T-helper 9 cell (primary cell): ENCODE data around the gene TANK.

Source experiments
- DNase-seq: peaks from one replicate; pipeline ENCODE4 v3.0.0-alpha.2; 2020

The TANK gene

DNA sequence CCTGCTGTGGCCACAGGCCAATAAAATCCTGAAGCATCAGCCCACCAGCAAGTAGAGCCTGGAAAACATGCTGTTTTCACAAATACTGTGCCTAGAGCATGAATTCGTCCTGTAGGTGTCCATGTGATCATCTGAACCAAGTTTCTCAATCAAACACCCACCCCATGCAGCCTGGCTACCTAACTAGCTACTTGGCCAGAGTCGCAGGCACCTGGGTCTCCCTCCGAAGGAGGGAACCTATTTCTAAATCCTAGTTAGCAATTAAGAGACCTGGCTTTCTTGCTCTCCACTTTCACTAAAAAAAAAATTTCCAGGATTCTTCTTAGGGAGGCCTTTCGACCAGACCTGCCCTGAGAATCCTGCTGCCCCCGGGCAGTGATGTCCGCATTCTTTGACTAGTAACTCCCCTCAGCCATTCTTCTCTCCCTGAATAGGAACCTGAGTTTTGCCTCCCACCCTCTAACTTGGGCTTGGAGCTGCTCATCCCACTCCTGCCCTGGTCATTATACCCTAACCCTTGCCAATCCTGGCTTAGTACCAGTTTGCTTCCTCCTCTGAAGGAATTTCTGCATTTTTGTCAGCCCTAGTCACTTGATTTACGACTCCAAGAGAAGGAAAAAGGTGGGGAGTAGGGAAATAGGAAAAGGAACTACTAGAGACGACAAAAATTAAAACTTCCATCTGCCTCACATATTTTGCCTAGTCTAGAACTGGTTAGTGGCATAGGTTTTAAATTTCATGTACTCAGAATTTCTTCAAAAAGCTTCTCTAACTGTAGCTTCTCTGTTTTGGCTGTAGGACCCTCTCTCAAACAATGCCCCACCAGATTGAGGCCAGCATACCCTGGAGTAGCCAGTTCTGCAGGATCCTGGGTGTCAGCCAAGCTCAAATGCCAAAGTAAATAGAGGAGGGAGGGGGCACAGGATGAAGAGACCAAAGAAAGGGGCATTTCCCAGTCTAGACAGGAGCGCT is 25.4 kb upstream of the TANK start:
- no peak for DNase-seq

DNA sequence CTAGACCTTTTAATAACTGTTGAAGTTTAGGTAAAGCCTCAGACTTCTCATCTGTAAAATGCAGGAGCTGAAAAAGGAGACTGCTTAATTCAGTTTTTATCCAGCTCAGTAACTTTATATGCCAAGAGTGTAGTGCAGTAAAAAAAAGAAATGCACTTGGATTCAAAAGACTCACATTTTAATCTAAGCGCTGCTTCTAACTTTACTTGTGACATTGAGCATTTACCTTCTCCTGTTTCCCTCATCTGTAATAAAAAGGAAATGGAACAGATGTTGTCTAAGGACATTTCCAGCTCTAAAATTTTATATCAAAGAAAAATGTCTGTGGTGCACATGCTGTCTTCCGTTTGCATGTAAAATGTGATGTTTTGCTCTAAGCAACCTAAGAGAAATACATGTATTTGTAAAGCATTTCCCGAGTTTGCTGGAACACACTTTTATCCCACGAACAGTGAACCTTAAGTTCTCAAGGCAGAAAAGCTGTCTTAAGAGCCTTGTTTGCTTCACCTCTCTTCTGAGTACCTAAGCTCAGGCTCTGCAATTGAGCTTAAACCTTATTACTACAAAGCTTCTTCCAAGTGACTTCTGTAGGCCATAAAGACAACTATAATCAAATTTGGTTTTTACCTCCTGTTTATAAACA is 24.2 kb upstream of the TANK start:
- no peak for DNase-seq

DNA sequence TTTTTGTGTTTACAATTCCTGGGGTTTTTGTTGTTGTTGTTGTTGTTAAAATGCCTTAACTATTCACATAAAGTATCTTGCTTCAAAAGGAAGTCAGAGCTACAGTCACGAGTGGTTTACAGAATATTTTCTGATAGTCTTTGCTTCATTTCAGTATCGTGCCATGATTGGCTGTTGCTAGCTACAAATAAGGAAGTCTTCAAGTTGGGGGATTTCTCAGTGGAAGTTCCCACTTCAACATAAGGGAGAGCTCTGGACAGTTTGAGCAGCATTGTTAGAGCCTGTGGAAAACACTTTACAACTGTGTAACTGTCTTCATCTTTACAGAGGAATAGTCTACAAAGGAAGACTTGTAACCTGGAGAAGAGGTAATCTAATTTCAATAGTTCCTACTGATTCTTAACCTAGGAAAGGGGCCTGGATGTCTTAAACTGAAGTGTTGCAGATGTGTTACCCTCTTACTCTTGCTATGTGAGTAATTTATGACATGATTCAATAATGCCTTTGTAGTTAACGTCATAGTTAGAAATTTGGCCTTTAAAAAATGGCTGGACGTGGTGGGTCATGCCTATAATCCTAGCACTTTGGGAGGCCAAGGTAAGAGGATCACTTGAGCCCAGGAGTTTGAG is 23.4 kb upstream of the TANK start:
- DNase-seq = peak; percentile 27

DNA sequence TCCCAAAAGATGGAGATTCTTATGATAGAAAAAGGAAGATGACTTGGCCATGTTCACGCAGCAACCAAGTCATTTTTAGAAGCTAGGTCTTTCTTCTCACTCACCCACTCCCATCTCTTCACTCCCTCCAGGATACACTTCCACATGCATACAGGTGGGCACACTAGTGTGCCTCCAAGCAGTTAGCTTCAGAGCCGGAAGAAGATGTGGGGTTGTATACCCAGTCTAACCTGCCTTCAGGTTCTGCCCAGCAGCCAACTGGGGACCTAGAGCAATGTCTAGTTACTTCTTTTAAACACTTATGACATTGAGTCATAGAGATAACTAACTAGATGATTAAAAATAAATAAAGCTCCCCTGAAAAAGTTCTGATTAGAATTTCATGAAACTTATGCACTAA is 21.8 kb upstream of the TANK start:
- DNase-seq = no peak

DNA sequence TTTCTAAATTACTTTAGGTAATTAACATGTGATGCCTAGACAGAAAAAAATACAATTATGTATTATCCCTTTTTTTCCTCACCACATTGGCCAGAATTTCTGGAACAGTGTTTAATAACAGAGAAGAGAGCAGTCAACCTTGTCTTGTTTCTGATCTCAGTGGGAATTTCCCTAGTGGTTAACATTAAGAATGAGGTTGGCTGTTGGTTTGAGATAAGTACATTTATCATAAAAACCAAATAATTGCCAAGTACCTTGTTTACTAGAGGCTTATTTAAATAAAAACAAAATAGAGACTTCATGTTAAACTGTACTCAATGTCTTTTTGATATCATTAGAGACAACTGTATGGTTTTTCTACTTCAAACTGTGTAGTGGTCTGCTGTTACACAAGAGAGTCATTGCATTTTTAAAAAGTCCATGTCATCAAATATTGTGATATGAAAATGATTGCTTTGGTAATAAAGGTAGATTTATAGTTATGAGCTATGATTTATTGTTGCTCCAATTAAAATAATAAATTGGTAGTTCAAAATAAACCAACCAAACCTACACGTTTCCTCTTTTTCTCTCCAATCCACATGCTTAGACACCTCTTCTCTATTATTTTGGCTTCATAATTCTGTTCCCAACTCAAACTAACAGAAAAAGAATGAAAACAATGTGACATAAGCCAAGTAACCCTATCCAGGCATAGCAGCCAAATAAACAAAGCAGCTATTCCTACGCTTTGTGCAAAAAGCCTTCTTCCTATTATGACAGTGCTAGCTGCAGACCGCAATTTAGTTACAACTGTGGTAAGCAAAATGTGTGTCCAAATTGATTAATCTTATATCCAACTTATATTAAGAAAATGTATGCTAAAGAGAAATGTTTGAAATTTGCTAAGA is 20.9 kb upstream of the TANK start:
- no peak for DNase-seq

DNA sequence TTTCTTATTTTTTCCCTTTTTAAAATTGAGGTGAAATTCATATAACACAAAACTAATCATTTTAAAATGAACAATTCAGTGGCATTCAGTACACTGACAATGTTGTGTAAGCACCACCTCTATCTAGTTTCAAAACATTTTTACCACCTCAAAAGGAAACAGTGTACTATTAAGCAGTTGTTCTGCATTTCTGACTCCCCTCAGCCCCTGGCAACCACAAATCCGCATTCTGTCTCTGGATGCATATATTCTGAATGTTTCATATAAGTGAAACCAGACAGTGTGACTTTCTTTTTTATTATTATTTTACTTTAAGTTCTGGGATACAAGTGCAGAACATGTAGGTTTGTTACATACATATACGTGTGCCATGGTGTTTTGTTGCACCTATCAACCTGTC is 19.2 kb upstream of the TANK start:
- DNase-seq = no peak

DNA sequence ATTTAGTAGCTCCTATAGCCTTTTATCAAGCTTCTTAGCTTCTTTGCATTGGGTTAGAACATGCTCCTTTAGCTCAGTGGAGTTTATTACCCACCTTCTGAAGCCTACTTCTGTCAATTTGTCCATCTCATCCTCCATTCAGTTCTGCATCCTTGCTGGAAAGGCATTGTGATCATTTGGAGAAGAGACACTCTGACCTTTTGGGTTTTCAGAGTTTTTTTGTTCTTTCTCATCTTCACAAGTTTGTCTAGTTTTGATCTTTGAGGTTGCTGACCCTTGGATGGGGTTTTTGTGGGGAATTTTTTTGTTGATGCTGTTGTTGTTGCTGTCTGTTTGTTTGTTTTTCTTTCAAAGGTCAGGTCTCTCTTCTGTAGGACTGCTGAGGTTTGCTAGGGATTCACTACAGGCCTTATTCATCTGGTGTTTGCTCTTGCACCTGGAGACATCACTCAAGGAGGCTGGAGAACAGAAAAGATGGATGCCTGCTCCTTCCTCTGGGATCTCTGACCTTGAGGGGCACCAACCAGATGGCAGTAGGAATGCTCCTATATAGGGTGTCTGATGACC is 13.9 kb upstream of the TANK start:
- DNase-seq = no peak

DNA sequence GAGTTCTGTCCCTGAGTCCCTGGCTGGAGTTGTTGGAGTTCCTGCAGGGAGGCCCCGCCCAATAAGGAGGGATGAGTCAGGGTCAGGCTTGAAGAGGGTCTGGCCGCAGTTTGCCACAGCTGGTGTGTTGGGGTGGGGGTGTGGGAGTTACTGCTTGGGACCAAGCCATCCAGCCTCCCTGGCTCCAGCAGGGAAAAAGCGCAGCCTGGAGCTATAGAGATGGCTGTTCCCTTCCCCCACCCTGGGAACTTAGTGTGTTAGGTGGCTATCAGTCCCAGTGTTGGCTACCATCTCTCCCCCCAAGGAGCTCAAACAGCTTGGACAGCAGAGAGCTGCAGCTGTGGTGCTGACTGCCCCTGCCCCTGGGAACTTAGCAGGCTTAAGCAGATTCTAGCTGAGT is 13.2 kb upstream of the TANK start:
- DNase-seq = no peak

DNA sequence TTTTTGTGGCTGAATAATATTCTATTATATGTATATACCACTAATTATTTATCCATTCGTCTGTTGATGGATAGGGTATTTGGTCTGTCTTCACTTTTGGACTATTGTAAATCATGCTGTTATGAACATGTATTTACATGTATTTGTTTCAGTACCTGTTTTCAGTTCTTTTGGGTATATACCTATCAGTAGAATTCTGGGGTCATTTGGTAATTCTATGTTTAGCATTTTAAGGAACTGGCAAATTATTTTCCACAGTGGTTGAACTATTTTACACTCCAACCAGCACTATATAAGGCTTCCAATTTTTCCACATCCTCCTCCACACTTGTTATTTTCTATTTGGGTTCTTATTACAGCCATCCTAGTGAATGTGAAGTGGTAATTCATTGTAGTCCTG is 12.4 kb upstream of the TANK start:
- DNase-seq = no peak

DNA sequence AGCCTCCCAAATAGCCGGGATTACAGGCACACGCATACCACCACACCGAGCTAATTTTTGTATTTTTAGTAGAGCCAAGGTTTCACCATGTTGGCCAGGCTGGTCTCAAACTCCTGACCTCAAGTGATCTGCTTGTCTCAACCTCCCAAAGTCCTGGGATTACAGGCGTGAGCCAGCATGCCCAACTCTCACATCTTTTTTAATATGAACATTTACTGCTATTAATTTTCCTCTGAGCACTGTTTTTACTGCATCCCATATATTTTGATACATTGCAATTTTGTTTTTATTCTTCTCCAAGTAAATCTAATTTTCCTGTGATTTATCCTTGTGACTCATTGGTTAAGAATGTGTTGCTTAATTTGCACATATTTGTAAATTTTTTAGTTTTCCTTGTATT is 9.5 kb upstream of the TANK start:
- DNase-seq = no peak

DNA sequence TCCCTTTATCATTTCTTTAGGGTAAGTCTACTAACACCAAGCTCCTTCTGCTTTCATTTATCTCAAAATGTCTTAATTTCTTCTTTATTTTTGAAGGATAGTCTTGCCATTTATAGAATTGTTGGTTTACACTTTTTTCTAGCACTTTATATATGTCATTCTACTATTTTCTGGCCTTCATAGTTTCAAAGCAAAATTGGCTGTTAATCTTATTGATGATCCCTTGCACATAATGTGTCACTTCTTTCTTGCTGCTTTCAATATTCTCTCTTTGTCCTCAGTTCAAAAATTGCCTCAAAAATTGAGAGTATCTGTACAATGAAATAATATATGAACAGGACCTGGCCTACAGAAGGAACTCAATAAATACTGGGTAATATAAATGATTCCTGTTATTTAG is 7.9 kb upstream of the TANK start:
- DNase-seq = no peak

DNA sequence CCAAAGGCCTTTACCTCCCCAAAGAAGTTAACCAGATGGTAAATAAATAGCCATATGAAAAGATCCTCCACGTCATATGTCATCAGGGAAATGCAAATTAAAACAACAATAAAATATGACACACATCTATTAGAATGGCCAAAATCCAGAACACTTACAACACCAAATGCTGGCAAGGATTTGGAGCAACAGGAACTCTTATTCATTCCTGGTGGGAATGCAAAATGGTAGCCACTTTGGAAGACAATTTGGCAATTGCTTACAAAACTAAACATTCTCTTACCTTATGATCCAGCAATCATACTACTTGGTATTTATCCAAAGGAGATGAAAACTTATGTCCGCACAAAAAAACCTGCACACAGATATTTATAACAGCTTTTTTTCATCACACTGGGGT is 1.3 kb upstream of the TANK start:
- no peak for DNase-seq

DNA sequence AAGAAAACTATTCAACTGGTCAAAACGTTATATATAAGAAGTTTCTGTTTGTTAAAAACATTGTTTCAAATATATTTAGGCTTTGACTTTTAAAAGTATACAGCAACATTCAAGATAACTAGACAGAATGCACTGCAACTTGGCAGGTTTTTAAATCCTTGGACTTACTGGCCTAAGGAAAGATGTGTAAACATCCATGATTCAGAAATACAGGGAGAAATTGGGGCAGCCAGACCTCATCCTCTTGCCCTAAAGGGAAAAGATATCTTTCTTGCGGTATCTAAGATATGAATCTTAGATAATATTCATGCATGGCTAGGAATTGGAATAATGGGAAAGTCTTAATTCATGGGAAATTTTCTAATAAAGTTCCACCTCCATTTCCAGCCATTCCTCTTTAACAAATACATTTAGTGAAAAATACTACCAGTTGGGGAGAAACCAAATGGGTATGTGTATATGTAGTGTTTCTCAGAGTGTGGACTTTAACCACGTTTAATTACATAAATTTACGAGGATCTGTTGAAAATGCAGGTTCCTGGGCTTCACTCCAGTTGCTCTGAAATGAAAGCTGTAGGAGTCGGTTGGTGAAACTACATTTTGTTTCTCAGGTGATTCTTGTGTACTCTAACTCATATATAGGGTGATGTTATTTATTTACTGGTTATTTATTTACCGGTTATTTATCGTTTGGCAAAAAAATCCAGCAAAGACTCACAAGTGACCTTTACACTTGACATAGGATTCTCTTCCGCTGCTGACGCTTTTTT is 587 bp upstream of the TANK start:
- no peak for DNase-seq

DNA sequence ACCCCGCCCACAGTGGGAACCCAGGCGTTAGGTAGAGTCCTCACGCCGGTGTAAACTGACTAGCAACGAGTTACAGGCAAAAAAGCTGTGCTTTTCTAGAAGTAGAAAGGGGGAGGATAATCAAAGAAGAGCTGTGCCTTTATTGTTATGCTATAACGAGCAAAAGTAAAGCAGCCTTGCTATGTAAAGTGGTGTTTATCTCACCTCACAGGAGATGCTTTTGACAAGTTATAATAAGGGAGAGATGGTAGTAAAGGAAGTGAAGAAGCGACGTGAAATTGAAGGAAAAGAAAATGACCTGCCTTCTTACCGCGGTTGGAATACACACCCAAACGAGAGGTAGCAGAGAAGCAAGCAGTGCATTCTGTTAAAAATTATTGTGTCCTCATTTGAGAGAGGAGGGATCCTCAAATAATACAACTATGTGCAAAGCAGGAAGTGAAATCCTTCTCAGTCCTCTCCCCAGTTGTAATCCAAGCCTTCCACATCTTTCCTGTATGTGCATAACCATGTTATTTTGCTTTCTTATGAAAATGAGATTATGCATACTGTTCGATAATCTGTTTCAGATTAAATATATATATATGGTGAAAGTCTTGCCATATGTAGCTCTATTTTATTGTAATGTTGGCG is 962 bp downstream of the TANK start:
- no peak for DNase-seq

DNA sequence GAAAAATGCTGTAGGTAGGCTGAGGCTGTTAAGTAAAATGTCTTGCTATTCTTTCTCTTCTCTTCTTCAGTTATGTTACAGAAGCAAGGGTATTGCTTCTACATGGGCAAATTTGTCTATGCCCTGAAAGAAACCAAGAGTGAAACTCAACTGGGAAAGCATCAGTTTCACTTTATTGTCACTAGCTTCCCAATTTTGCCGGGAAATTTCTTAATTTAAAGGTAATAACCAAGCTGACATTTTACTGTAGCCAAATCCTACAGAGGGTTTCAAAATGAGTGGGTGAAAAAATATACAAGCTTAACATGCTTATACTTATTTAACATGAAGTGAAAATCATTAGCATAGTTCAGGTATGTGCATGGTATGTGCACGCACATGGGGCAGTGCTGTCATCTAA is 3.2 kb downstream of the TANK start:
- DNase-seq = no peak

DNA sequence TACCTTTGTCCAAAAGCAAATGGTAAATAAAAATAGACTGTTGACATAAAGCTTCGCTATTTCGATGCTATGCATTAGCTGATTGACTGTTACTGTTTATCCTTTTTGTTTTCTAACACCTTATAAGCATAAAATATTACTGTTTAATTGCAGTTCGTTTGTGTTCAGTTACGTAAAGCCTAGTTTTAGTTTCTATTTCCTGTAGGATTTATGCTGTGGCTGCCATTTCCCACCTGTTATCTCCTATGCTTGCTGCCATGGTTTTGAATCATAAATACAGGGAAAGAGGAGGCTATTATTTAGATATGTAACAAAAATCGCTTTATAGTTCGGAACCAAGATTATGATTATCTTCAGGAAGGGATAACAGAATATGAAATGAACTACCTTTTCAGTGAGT is 3.9 kb downstream of the TANK start:
- no peak for DNase-seq

DNA sequence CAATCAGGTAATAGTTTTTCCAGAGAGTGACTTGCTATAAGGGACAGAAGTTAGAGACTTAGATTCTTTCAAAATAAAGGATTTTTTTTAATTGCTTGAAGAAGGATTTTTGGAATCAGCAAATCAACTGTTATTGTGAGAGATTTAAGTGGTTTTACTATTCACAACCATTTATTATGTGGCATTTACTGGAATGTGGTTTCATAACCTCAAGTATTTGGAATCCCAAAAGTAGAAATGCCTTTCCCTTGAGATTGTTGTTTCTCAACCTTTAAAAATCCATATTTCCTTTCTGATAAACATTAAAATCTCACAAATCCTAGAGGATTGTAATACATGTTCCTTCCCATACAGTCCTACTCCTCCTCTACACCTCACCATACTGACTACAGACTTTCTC is 5.0 kb downstream of the TANK start:
- DNase-seq = no peak

DNA sequence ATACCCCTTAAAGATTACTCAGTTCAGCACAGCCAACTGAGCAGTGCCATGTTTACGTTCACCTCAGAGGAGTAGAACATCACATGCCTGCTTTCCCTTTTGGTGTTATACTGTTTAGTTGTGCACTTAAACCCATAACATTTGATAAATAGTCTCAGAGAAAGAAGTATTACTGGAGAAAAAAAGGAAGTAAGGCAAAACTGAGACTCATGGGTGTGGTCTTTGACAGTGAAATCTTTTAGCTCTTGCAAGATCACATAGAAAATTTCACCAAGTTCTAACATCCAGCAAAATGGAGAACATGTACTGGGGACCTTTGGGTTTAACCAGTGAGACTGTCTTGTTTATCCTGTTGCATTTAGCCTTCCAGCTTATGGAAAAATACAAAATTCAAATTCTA is 5.6 kb downstream of the TANK start:
- DNase-seq = no peak

DNA sequence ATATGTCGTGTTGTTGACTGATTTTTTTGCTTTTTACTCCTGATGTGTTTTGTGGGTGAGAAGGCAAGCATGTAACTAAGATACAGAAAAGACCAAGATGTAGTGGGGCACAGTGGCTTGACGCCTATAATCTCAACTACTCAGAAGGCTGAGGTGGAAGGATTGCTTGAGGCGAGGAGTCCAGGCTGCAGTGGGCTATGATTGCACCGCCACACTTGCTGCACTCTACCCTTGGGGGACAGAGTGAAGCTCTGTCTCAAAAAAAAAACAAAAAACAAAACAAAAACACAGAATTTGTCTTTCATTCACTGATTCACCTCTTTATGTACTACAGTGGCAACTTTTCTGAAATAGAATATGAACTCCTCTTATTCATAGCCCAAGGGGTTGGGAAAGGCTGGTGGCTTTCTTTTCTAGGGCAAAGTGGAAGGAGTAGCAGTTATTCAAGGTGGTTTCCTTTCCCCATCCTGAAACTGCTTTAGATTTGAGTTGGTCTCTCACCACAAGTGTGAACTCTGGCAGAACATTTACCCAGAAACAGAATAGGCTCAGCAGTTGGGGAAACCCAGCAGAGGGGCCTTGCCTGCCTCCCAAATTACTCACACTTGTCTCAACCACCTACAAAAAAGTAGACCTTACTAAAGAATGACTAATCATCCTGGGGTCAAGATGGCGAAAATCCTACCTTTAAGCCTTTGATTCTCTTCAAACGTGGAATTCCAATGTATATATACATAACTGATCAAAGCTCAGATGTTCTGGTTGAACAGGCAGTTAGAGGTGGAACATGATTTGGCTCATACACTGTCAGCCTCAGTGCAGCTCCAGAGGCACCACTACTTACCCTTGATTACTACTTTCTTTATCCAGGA is 6.5 kb downstream of the TANK start:
- peak; percentile 14 for DNase-seq

DNA sequence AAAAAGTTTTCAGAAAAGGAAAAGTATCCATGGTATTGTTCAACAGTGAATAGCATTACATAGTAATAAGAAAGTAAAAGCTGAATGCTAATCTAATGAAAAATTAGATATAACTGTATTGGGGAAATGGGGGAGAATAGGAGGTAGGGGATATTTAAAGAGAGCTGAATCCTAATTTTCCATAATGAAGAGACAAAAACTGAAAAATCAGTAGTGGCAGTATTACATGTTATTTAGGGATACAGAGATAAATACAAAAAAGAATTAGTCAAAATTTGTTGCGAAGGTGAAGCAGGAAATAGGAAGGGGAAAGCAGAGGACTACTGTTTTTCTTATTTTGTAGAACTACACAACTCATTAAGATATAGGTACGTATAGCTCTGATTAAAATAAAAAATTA is 9.1 kb downstream of the TANK start:
- DNase-seq = no peak
